Chondrocyte (in vitro differentiated cells): ENCODE measurements around the gene UBAP1. TPM values are rescaled to one million over a fixed set of nuclear protein-coding genes. Genes with fewer than 3 reads are reported as not detected.
"Not testable (repeated sequence)": the region's sequence is repeated elsewhere in the genome, so short reads cannot be mapped to it uniquely, and the experiment has no call there.

Experiments
- DNase-seq: peaks from one replicate; pipeline ENCODE4 v3.0.0; 2021; ENCODE audit warnings: mixed read lengths, low spot score
- H3K27ac Mint-ChIP-seq: one replicate; pipeline ENCODE4 v1.8.0; 2021; ENCODE audit warnings: mild to moderate bottlenecking, moderate library complexity, mixed read lengths; ENCODE audit not compliant: unreplicated experiment
- H3K27me3 Mint-ChIP-seq: 2 replicates; pipeline ENCODE4 v1.8.0; 2021; ENCODE audit warnings: low read depth, mixed read lengths
- H3K36me3 Mint-ChIP-seq: 2 replicates; pipeline ENCODE4 v1.8.0; 2021; ENCODE audit warnings: low read depth, mixed read lengths
- H3K4me1 Mint-ChIP-seq: 2 replicates; pipeline ENCODE4 v1.8.0; 2021; ENCODE audit warnings: low read depth, mild to moderate bottlenecking, mixed read lengths
- H3K4me3 Mint-ChIP-seq: one replicate; pipeline ENCODE4 v1.8.0; 2021; ENCODE audit warnings: mild to moderate bottlenecking, moderate library complexity, mixed read lengths; ENCODE audit not compliant: unreplicated experiment
- H3K9me3 Mint-ChIP-seq: 2 replicates; pipeline ENCODE4 v1.8.0; 2021; ENCODE audit warnings: low read depth, mixed read lengths
- CTCF ChIP-seq: fragments of 200-600 bp; sonication (generic); IDR thresholded peaks from 2 replicates; pipeline ENCODE4 v1.5.0; 2021; ENCODE audit warnings: antibody characterized with exemption, mild to moderate bottlenecking, moderate library complexity
- total RNA-seq: library from RNA; stranded (reverse); gene quantifications from 3 replicates; pipeline ENCODE4 v1.2.1, GENCODE V29; 2021

Gene UBAP1
- total RNA-seq, 1 donor from 2014 or later, result 33.3 TPM

GRCh38 chr9:34282096-34282495, 103.3 kb downstream of the UBAP1 start:
- Mint-ChIP-seq H3K27me3 (no peaks in the 10 kb centered on the region), H3K27ac (no peak overlapping the region), H3K4me1 (no peaks in the 10 kb centered on the region), H3K4me3 (no peak overlapping the region), H3K36me3 (no peaks in the 10 kb centered on the region), H3K9me3 (no peaks in the 10 kb centered on the region)
- no peak for DNase-seq
- no peak for TF ChIP-seq CTCF

- H3K4me3 Mint-ChIP-seq, result no peak overlapping the region
- no peaks in the 10 kb centered on the region for H3K9me3 Mint-ChIP-seq
Observed at GRCh38 chr9:34289159-34289558, 110.3 kb downstream of the UBAP1 start.

GRCh38 chr9:34291023-34291422, 112.2 kb downstream of the UBAP1 start:
- no peak for DNase-seq
- H3K9me3 Mint-ChIP-seq, result no peaks in the 10 kb centered on the region
- no peaks in the 10 kb centered on the region for H3K36me3 Mint-ChIP-seq
- no peak overlapping the region for H3K27ac Mint-ChIP-seq
- H3K4me3 Mint-ChIP-seq, result no peak overlapping the region
- H3K4me1 Mint-ChIP-seq, result no peaks in the 10 kb centered on the region
- TF ChIP-seq CTCF, result no peak
- no peaks in the 10 kb centered on the region for H3K27me3 Mint-ChIP-seq

More at GRCh38 chr9:34289159-34289558, 110.3 kb downstream of the UBAP1 start:
- TF ChIP-seq CTCF, result no peak
- no peak for DNase-seq
- H3K27ac Mint-ChIP-seq, result no peak overlapping the region
- H3K4me1 Mint-ChIP-seq, result no peaks in the 10 kb centered on the region
- H3K27me3 Mint-ChIP-seq, result no peaks in the 10 kb centered on the region
- H3K36me3 Mint-ChIP-seq, result no peaks in the 10 kb centered on the region

GRCh38 chr9:34291423-34291822, 112.6 kb downstream of the UBAP1 start:
- Mint-ChIP-seq H3K4me1 (no peaks in the 10 kb centered on the region), H3K27ac (no peak overlapping the region), H3K36me3 (no peaks in the 10 kb centered on the region), H3K27me3 (no peaks in the 10 kb centered on the region), H3K9me3 (no peaks in the 10 kb centered on the region), H3K4me3 (no peak overlapping the region)
- DNase-seq, result no peak
- no peak for TF ChIP-seq CTCF

GRCh38 chr9:34292552-34292951, 113.7 kb downstream of the UBAP1 start:
- Mint-ChIP-seq H3K4me3 (no peak overlapping the region), H3K9me3 (no peaks in the 10 kb centered on the region), H3K4me1 (no peaks in the 10 kb centered on the region), H3K27ac (no peak overlapping the region), H3K27me3 (no peaks in the 10 kb centered on the region), H3K36me3 (no peaks in the 10 kb centered on the region)
- no peak for DNase-seq
- TF ChIP-seq CTCF, result no peak

- not testable (repeated sequence) for H3K27ac Mint-ChIP-seq, H3K27me3 Mint-ChIP-seq
Observed at GRCh38 chr9:34301064-34301463, 122.2 kb downstream of the UBAP1 start.

More at GRCh38 chr9:34301064-34301463, 122.2 kb downstream of the UBAP1 start:
- not testable (repeated sequence) for H3K9me3 Mint-ChIP-seq, DNase-seq, H3K36me3 Mint-ChIP-seq, H3K4me1 Mint-ChIP-seq, H3K4me3 Mint-ChIP-seq
